Trophoblast cell (in vitro differentiated cells and primary cell): ENCODE results near the gene HMMR.

Experiments
- DNase-seq, 2 donors: peaks; one replicate each; pipeline ENCODE4 v3.0.0-alpha.2; 2016
- H2AFZ ChIP-seq: 2 replicates; pipeline ENCODE4 v1.6.1; 2013; ENCODE audit warnings: low read length, moderate library complexity, mild to moderate bottlenecking; ENCODE audit not compliant: insufficient read depth, poor library complexity
- H2AK5ac ChIP-seq: 2 replicates; pipeline ENCODE4 v1.6.1; 2013; ENCODE audit warnings: mild to moderate bottlenecking, low read length
- H2BK120ac ChIP-seq: 2 replicates; pipeline ENCODE4 v1.6.1; 2013; ENCODE audit warnings: low read length, mild to moderate bottlenecking, moderate library complexity; ENCODE audit not compliant: insufficient read depth, poor library complexity
- H2BK12ac ChIP-seq: 2 replicates; pipeline ENCODE4 v1.6.1; 2013; ENCODE audit warnings: mild to moderate bottlenecking, low read length, moderate library complexity
- H2BK5ac ChIP-seq: 2 replicates; pipeline ENCODE4 v1.6.1; 2013; ENCODE audit warnings: low read length, low read depth, moderate library complexity, mild to moderate bottlenecking; ENCODE audit not compliant: poor library complexity
- H3K14ac ChIP-seq: 2 replicates; pipeline ENCODE4 v1.6.1; 2013; ENCODE audit warnings: mild to moderate bottlenecking, low read length
- H3K18ac ChIP-seq: 2 replicates; pipeline ENCODE4 v1.6.1; 2013; ENCODE audit warnings: mild to moderate bottlenecking, low read length
- H3K23ac ChIP-seq: 2 replicates; pipeline ENCODE4 v1.6.1; 2013; ENCODE audit warnings: low read length
- H3K27ac ChIP-seq: 2 replicates; pipeline ENCODE4 v1.5.1; 2013; ENCODE audit warnings: low read depth, mild to moderate bottlenecking, inconsistent platforms, low read length, moderate library complexity
- H3K27me3 ChIP-seq: 2 replicates; pipeline ENCODE4 v1.6.1; 2013; ENCODE audit warnings: inconsistent platforms, mild to moderate bottlenecking, low read length, moderate library complexity; ENCODE audit not compliant: insufficient read depth
- H3K36me3 ChIP-seq, 2 experiments: 1 replicate in 1 of 2; 2 replicates in 1 of 2; pipeline ENCODE4 v1.6.1; 2013; ENCODE audit warnings: low read length in 2 of 2, mild to moderate bottlenecking in 2 of 2, moderate library complexity in 1 of 2; ENCODE audit not compliant: insufficient read depth in 2 of 2, control insufficient read depth in 1 of 2
- H3K4ac ChIP-seq: 2 replicates; pipeline ENCODE4 v1.6.1; 2013; ENCODE audit warnings: low read depth, mild to moderate bottlenecking, low read length, moderate library complexity
- H3K4me1 ChIP-seq, 2 experiments: 1 replicate in 1 of 2; 2 replicates in 1 of 2; pipeline ENCODE4 v1.6.1; 2013; ENCODE audit warnings: low read length in 2 of 2, mild to moderate bottlenecking in 2 of 2, moderate library complexity in 1 of 2; ENCODE audit not compliant: insufficient read depth in 2 of 2, control insufficient read depth in 1 of 2
- H3K4me2 ChIP-seq: 2 replicates; pipeline ENCODE4 v1.6.1; 2013; ENCODE audit warnings: inconsistent platforms, mild to moderate bottlenecking, low read length, moderate library complexity
- H3K4me3 ChIP-seq: 2 replicates; pipeline ENCODE4 v1.5.1; 2013; ENCODE audit warnings: mild to moderate bottlenecking, low read depth, low read length, inconsistent platforms
- H3K79me1 ChIP-seq: one replicate; pipeline ENCODE4 v1.6.1; 2013; ENCODE audit warnings: low read length
- H3K79me2 ChIP-seq: 2 replicates; pipeline ENCODE4 v1.6.1; 2013; ENCODE audit warnings: low read length, mild to moderate bottlenecking; ENCODE audit not compliant: control insufficient read depth, insufficient read depth, poor library complexity
- H3K9ac ChIP-seq: 2 replicates; pipeline ENCODE4 v1.6.1; 2013; ENCODE audit warnings: mild to moderate bottlenecking, low read length
- H3K9me3 ChIP-seq: 2 replicates; pipeline ENCODE4 v1.6.1; 2013; ENCODE audit warnings: low read depth, mild to moderate bottlenecking, control low read depth, inconsistent platforms, low read length; ENCODE audit not compliant: insufficient read depth
- H4K12ac ChIP-seq: 2 replicates; pipeline ENCODE4 v1.6.1; 2013; ENCODE audit warnings: low read depth, mild to moderate bottlenecking, low read length, moderate library complexity
- H4K8ac ChIP-seq: 2 replicates; pipeline ENCODE4 v1.6.1; 2013; ENCODE audit warnings: low read depth, mild to moderate bottlenecking, low read length, moderate library complexity
- H4K91ac ChIP-seq: one replicate; pipeline ENCODE4 v1.6.1; 2013; ENCODE audit warnings: low read depth, mild to moderate bottlenecking, low read length, moderate library complexity
- WGBS: extraction: QIAGEN DNeasy Blood & Tissue Kit; methylation state at CpG from one replicate; pipeline ENCODE4 v1.1.7; 2013; ENCODE audit warnings: missing lambda C conversion rate; ENCODE audit not compliant: insufficient read length, insufficient coverage; ENCODE audit errors: extremely low coverage; 5-methylcytosine and 5-hydroxymethylcytosine counted together

Gene HMMR

DNA sequence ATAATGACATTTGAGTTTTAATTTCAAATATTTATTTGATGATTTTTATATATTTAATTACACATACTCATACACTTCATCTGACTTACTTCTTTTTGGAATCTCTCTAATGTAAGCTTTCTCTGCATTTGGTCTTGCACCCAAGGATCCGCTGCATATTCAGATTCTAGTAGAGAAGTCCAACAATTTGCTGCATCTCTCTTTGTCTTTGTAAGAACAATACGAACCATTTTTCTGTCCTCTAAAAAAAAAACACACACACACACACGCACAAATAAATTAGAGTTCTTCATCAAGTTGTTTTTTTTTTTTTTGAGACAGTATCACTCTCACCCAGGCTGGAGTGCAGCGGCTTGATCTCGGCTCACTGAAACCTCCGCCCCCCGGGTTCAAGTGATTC lies 3.6 kb upstream of the HMMR start:
- H3K4me2 ChIP-seq: no peak overlapping the region
- no peak overlapping the region for H3K18ac ChIP-seq
- no peaks in the 10 kb centered on the region for H3K9me3 ChIP-seq
- no peak overlapping the region for H3K4ac ChIP-seq
- H2BK12ac ChIP-seq: no peak overlapping the region
- H2AFZ ChIP-seq: no peak overlapping the region
- H3K27me3 ChIP-seq: no peaks in the 10 kb centered on the region
- H3K79me2 ChIP-seq: peaks cover 8% of the 10 kb centered on the region
- H4K12ac ChIP-seq: no peak overlapping the region
- no peak for DNase-seq
- H3K27ac ChIP-seq: no peak overlapping the region
- H3K9ac ChIP-seq: no peak overlapping the region
- WGBS: 100% methylated on average over 1 of the region's 7 CpGs
- no peak overlapping the region for H4K8ac ChIP-seq
- no peak overlapping the region for H3K14ac ChIP-seq
- no peak overlapping the region for H2BK120ac ChIP-seq
- H3K4me1 ChIP-seq: no peaks in the 10 kb centered on the region
- peaks cover 0 to 2% of the 10 kb centered on the region in 2 experiments for H3K36me3 ChIP-seq
- no peak overlapping the region for H4K91ac ChIP-seq
- H3K23ac ChIP-seq: no peak overlapping the region
- H3K4me3 ChIP-seq: no peak overlapping the region
- H2BK5ac ChIP-seq: no peak overlapping the region
- H3K79me1 ChIP-seq: peaks cover 16% of the 10 kb centered on the region
- no peak overlapping the region for H2AK5ac ChIP-seq

DNA sequence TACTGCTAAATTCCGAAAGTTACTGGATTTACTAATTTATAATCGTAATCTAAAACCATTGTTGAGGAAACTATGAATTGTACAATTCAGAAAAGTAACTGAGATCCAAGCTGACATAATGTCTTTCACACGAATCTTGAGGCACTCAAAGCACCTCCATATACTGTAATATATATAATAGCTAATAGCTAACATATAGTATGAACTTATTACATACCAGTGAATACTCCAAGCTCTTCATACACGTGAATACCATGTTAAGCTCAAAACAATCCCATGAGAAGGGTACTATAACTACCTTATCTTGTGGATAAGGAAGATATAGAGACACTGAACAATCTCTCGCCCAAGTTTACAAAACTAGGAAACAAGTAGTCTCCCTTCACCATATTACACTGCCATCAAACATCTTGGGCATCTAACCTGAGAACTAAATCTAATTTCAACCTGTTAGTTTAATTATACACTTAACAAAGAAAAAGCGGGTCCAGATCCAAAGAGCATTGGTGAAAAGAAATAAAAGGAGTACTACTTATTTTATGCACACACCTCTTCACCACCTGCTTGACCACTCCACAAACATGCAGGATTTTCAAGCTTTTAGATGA lies 1.6 kb upstream of the HMMR start:
- Histone ChIP-seq H3K9ac (no peak overlapping the region), H4K8ac (no peak overlapping the region), H3K27me3 (no peaks in the 10 kb centered on the region)

DNA sequence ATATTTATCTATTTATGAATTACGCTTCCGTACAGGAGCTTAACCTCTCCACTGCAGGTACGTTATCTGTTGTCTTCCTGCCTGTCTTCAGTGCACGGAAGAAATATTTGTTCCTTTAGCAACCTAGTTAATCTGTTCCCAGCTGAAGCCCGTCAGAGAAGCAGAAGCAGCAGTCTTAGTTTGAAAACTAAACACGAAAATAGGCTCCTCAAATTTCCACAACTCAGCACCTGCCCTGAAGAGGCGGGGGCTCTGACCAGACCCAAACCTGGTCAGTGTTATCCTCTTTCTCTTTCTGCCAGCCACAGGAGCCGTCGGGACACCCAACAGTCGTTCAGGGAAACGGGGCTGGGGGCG lies 992 bp upstream of the HMMR start:
- Histone ChIP-seq H2BK120ac (peak overlapping the region; percentile 96), H3K36me3 (peaks cover 0 to 6% of the 10 kb centered on the region in 2 experiments), H3K79me2 (peaks cover 8% of the 10 kb centered on the region), H2BK12ac (no peak overlapping the region), H3K4me2 (peak overlapping the region; percentile 70), H3K23ac (no peak overlapping the region), H2AFZ (peak overlapping the region; percentile 53), H3K18ac (peak overlapping the region; percentile 97), H2BK5ac (peak overlapping the region; percentile 87), H3K9ac (peak overlapping the region; percentile 92), H3K14ac (peak overlapping the region; percentile 89), H3K4me3 (peak overlapping the region; percentile 84), H4K12ac (peak overlapping the region; percentile 95), H3K79me1 (peaks cover 16% of the 10 kb centered on the region), H3K4me1 (no peaks in the 10 kb centered on the region), H3K27me3 (no peaks in the 10 kb centered on the region), H2AK5ac (peak overlapping the region; percentile 7), H4K91ac (peak overlapping the region; percentile 96), H3K27ac (peak overlapping the region; percentile 97), H3K4ac (peak overlapping the region; percentile 49), H4K8ac (peak overlapping the region; percentile 97), H3K9me3 (no peaks in the 10 kb centered on the region)
- no CpG with 5 or more reads among the region's 12 CpGs for WGBS
- DNase-seq: no peak

More for the DNA sequence above, 1.6 kb upstream of the HMMR start:
- no peak for DNase-seq
- Histone ChIP-seq H2AK5ac (no peak overlapping the region), H3K18ac (no peak overlapping the region), H4K12ac (no peak overlapping the region), H3K4ac (no peak overlapping the region), H2BK12ac (no peak overlapping the region), H3K4me1 (no peaks in the 10 kb centered on the region), H4K91ac (no peak overlapping the region), H3K79me1 (peaks cover 16% of the 10 kb centered on the region), H3K27ac (peak overlapping the region; percentile 97), H2BK120ac (no peak overlapping the region), H3K4me3 (no peak overlapping the region), H3K9me3 (no peaks in the 10 kb centered on the region), H3K14ac (no peak overlapping the region), H2AFZ (no peak overlapping the region), H3K4me2 (peak overlapping the region; percentile 70), H3K79me2 (peaks cover 8% of the 10 kb centered on the region), H2BK5ac (no peak overlapping the region), H3K23ac (no peak overlapping the region), H3K36me3 (peaks cover 0 to 2% of the 10 kb centered on the region in 2 experiments)
- WGBS: no CpG with 5 or more reads among the region's 6 CpGs

DNA sequence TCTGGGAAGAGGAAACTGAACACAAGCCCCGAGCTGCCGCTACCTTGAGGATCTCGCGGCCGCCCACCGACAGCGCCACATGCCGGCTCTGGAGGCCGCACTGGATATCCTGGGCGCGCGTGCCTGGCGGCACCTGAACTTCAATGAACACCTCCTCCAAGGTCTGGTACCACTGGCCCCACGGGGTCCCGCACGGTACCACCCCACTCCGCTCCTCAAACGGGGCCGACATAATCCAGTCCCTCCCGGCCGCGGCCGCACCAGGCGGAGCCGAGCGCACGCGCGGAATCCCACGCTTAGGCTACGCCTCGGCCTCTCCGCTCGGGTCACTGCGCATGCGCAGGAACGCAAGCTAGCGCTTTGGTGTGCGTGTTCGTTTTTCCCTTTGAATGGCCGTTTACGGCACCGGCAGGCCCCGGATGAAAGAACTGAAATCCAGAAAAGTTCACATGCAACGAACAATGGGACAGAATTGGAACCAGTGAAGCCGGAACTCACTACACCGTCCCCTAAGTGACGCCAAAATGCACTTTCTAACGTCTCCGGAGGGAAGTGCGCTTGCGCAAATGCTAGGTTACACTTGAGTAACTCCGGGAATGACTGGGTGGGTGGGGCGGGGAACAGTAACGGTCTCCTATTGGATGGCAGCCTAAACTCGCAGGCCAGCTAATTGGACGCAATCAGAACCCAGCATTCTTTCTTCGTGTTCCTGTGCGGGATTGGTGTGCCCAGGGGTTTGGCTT lies 442 bp upstream of the HMMR start, which contains the start of gene NUDCD2:
Gene NUDCD2, minus strand, starts transcription at position 284 of the 743 bp plus-strand sequence. Its CDS starts 52 bp downstream, at position 232.
- H3K18ac ChIP-seq: peak within 1 kb of the TSS; percentile 97
- H4K91ac ChIP-seq: peak within 1 kb of the TSS; percentile 96
- H3K4me2 ChIP-seq: peak within 1 kb of the TSS; percentile 99
- H2AK5ac ChIP-seq: peak within 1 kb of the TSS; percentile 84
- H3K4me3 ChIP-seq: peak within 1 kb of the TSS; percentile 84
- no CpG with 5 or more reads among the region's 59 CpGs for WGBS
- peak within 1 kb of the TSS; percentile 96 for H2BK120ac ChIP-seq
- H3K79me2 ChIP-seq: peaks cover 8% of the 10 kb centered on the region
- peak within 1 kb of the TSS; percentile 97 for H3K14ac ChIP-seq
- peak within 1 kb of the TSS; percentile 92 for H2AFZ ChIP-seq
- H3K4me1 ChIP-seq: no peaks in the 10 kb centered on the region
- H3K9me3 ChIP-seq: no peaks in the 10 kb centered on the region
- no peaks in the 10 kb centered on the region for H3K27me3 ChIP-seq
- peak within 1 kb of the TSS; percentile 93 for H3K4ac ChIP-seq
- peaks cover 0 to 6% of the 10 kb centered on the region in 2 experiments for H3K36me3 ChIP-seq
- no peak within 1 kb of the TSS for H3K23ac ChIP-seq
- H4K8ac ChIP-seq: peak within 1 kb of the TSS; percentile 97
- peak within 1 kb of the TSS; percentile 95 for H4K12ac ChIP-seq
- peak within 1 kb of the TSS; percentile 90 for H2BK5ac ChIP-seq
- peak within 1 kb of the TSS; percentile 93 for H3K9ac ChIP-seq
- H3K79me1 ChIP-seq: peaks cover 16% of the 10 kb centered on the region
- peak within 1 kb of the TSS; percentile 97 for H3K27ac ChIP-seq
- peak; percentile 94 to 98 for DNase-seq
- peak within 1 kb of the TSS; percentile 43 for H2BK12ac ChIP-seq
